A549 (cell line): Measurements from ENCODE around the gene ROR1.

Experiments
- CEBPB ChIP-seq, 2 experiments: fragments of >200 bp in 1 of 2; sonication (Bioruptor Twin) in 1 of 2; formaldehyde crosslinking in 1 of 2; IDR thresholded peaks; 2 replicates each; pipeline ENCODE4 v1.6.1; 2012 to 2016
- CTCF ChIP-seq: fragments of >200 bp; sonication (Bioruptor Twin); formaldehyde crosslinking; IDR thresholded peaks from 3 replicates; pipeline ENCODE4 v1.5.1; 2016
- KDM5A ChIP-seq: fragments of 200-600 bp; sonication (generic); IDR thresholded peaks from 2 replicates; pipeline ENCODE4 v1.6.1; 2016; ENCODE audit warnings: antibody characterized with exemption, mild to moderate bottlenecking
- MAZ ChIP-seq: fragments of 150-350 bp; IDR thresholded peaks from 2 replicates; pipeline ENCODE4 v1.6.1; 2014; ENCODE audit warnings: antibody characterized with exemption, low read depth, low read length, borderline replicate concordance
- PBX3 ChIP-seq: IDR thresholded peaks from 2 replicates; pipeline ENCODE4 v1.6.1; 2012
- POLR2A ChIP-seq: IDR thresholded peaks from 2 replicates; pipeline ENCODE4 v1.6.1; 2012; ENCODE audit warnings: mild to moderate bottlenecking, low read length
- RARB ChIP-seq: fragments of 250-450 bp; sonication (Bioruptor Pico); IDR thresholded peaks from 2 replicates; pipeline ENCODE4 v1.8.0; 2021; ENCODE audit warnings: mild to moderate bottlenecking, moderate library complexity
- RCOR1 ChIP-seq: fragments of 150-350 bp; IDR thresholded peaks from 2 replicates; pipeline ENCODE4 v1.6.1; 2014; ENCODE audit warnings: antibody characterized with exemption, low read length, low read depth
- RFX5 ChIP-seq: fragments of 450-650 bp; IDR thresholded peaks from 2 replicates; pipeline ENCODE4 v1.7.1; 2014; ENCODE audit warnings: antibody characterized with exemption, mild to moderate bottlenecking, moderate library complexity
- SMC3 ChIP-seq: fragments of >200 bp; sonication (Bioruptor Twin); formaldehyde crosslinking; IDR thresholded peaks from 3 replicates; pipeline ENCODE4 v1.6.1; 2018; ENCODE audit warnings: inconsistent platforms
- TF ChIP-seq, protein P1 (sequence below): fragments of 450-650 bp; IDR thresholded peaks from 2 replicates; pipeline ENCODE4 v1.6.1; 2014; ENCODE audit warnings: antibody characterized with exemption
- TF ChIP-seq, protein P2 (sequence below): fragments of 250-450 bp; sonication (Bioruptor Pico); IDR thresholded peaks from 2 replicates; pipeline ENCODE4 v1.5.0; 2020; ENCODE audit warnings: low read depth, mild to moderate bottlenecking, moderate library complexity

- no peak for TF ChIP-seq MAZ
- TF ChIP-seq CTCF: no peak
- TF ChIP-seq CEBPB (IDR thresholded peaks at IDR 0.05): no peak
- no peak for TF ChIP-seq KDM5A
- TF ChIP-seq, protein P1, sequence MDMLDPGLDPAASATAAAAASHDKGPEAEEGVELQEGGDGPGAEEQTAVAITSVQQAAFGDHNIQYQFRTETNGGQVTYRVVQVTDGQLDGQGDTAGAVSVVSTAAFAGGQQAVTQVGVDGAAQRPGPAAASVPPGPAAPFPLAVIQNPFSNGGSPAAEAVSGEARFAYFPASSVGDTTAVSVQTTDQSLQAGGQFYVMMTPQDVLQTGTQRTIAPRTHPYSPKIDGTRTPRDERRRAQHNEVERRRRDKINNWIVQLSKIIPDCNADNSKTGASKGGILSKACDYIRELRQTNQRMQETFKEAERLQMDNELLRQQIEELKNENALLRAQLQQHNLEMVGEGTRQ: no peak
- no peak for TF ChIP-seq SMC3
- TF ChIP-seq, protein P2, sequence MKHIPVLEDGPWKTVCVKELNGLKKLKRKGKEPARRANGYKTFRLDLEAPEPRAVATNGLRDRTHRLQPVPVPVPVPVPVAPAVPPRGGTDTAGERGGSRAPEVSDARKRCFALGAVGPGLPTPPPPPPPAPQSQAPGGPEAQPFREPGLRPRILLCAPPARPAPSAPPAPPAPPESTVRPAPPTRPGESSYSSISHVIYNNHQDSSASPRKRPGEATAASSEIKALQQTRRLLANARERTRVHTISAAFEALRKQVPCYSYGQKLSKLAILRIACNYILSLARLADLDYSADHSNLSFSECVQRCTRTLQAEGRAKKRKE (CRISPR knock-in tag): no peak
- no peak for TF ChIP-seq PBX3
- no peak for TF ChIP-seq RFX5
- no peak for TF ChIP-seq POLR2A
- no peak for TF ChIP-seq RCOR1
- no peak for TF ChIP-seq RARB
Measured at GRCh38 chr1:64050601-64051000, 276.8 kb downstream of the ROR1 start.
